ENCODE measurements around the gene POLH.
"Not testable (repeated sequence)": the region's sequence is repeated elsewhere in the genome, so short reads cannot be mapped to it uniquely, and the experiment has no call there.

GRCh38 chr6:43633002-43633401 is 57.0 kb downstream of the POLH start:
- TF ChIP-seq CTCF (IDR thresholded peaks at IDR 0.05); SIN3A (IDR thresholded peaks at IDR 0.05; ENCODE audit: borderline replicate concordance, insufficient read depth, low read depth, low read length); REST (IDR thresholded peaks at IDR 0.05; ENCODE audit: insufficient read depth in 1 of 2, low read depth in 2 of 2, low read length in 1 of 2): not testable (repeated sequence)
